ENCODE measurements around the gene PDIA4.
A peak's percentile ranks its signal among the peaks of the same experiment; 100 is the strongest.

The PDIA4 gene

DNA sequence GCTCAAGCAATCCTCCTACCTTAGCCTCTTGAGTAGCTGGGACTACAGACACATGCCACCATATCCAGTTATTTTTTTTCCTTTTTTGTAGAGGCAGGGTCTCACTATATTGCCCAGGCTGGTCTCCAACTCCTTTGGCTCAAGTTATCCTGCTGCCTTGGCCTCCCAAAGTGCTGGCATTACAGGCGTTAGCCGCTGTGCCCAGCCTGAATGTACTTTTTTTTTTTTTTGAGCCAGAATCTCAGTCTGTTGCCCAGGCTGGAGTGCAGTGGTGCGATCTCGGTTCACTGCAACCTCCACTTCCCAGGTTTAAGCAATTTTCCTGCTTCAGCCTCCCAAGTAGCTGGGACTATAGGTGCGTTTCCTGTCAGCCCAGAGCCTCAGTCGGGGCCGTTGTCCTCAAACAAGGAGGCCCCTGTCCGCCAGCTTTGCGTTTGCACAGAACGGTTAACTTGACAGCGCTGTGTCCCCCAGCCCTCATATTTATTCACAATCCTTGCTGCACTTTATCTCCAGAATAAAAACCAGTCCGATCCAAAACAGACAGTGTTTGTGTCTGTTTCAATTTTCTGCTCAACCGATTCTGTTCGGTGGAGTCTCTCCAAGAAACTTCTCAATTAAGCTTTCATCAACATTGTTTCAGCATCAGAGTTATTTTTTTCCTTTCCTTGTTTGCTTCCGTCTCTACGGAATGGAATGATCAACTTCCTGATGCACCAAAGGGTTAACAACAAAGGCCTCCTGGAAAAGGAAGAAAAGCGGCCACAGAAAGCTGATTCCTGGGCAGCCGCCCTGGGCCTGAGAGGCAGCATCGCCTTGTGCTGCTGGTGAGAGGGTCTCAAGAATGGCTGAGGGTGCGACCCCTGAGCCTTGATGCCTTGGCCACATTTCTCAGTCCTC lies 64.5 kb downstream of the PDIA4 start:
- no peak for DNase-seq

GRCh38 chr7:148962823-148963582 lies 65.3 kb downstream of the PDIA4 start:
- DNase-seq = peak; percentile 56

DNA sequence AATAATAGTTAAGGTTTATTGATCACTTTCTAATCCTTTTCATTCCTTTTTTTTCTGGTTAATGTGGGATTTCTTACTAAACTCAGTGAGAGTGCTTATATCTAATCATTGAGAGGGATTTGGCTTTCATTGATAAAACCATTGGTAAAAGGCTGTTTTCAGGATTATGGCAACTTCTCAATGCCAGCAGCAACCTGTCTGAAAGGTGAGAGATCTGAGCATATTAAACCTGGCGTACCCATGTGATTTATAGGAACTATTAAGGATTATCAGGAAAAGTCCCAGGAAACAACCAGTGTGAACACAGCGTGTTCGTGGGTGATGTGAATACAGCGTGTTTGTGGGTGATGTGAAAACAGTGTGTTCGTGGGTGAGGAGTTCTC lies 65.9 kb downstream of the PDIA4 start:
- DNase-seq = no peak

GRCh38 chr7:148959726-148960125 lies 68.6 kb downstream of the PDIA4 start:
- DNase-seq = no peak

- DNase-seq = no peak
Observed at GRCh38 chr7:148958061-148958460, 70.2 kb downstream of the PDIA4 start.

DNA sequence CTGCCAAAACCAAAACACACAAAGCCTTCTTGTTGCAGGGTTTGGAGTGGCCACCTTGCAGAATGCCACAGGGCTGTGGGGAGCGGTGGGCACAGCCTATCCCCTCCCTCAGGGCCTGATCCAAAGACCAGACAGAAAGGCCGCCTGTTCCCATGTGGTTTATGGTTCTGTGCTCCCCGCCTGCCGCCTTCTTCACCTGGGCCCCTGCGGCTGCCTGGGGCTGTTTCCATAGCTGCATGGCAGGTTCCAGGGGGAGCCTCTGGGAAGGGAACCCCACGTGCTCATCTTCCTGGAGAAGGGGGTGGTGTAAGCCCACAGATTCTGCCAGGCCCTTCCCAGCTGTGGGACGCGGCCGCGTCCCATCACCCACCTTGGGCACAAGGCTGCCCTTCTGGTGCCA lies 73.5 kb downstream of the PDIA4 start:
- no peak for DNase-seq

DNA sequence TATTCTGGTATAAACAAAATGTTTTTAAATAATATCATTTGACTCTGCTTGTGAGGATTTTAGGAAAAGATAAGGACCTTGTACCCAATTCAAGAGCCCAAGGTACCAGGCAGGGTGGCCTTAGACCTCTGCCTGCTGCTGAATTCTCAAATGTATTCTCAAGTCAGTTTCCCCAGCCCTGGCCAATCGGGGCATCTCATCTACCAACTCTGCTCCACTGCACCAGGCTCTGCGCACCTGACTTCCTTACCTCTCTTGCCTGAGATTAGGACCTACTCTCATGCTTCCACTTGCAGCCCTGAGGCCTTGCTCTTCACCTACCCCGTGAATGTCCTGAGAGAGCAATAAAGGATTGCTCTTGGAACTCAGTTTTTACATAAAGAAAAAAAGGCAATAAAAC lies 74.6 kb downstream of the PDIA4 start:
- DNase-seq = no peak
